Heart left ventricle (tissue), 13 donors: ENCODE data around the gene DNPEP.

Source experiments
- POLR2A ChIP-seq, 2 donors: fragments of 450-650 bp; IDR thresholded peaks; one replicate each; pipeline ENCODE4 v1.6.1; 2017; ENCODE audit warnings: antibody characterized with exemption in 2 of 2, mild to moderate bottlenecking in 2 of 2, moderate library complexity in 2 of 2
- TF ChIP-seq, protein P1 (sequence below), 12 donors: fragments of 200-600 bp; sonication (generic) in 4 of 12; IDR thresholded peaks; one replicate each; pipeline versions ENCODE4 v1.5.0 to v1.8.0; 2018 to 2022; ENCODE audit warnings: antibody characterized with exemption in 12 of 12, mild to moderate bottlenecking in 5 of 12
- donor health status: ischemic (EF 13 %, LVEDD 7.1; RV severe dilation, severe dysfunction).
- donor health status: DM: no; HTN: yes; CAD: no.
- donor health status: DM: no; HTN: no; CAD: no.
- donor health status: ischemic (EF 25% LVEDD 6.9; RV normal size, moderate dysfunction).
- donor health status: ischemic (EF 25% LVEDD 5.7; RV mildly dilated, moderate dysfunction).
- donor health status: ischemic (EF 35%, LVEDD 5.7; RV mildly dilated, moderate dysfunction).
- donor health status: nonischemic (EF 11% LVEDD 7.7; RV severe dilation, severe dysfunction).
- donor health status: DM: yes; HTN: yes; CAD: no.
- donor health status: PGD.
- donor health status: ischemic (EF 29% LVEDD 5.4; RV normal size, mild dysfunction).
- donor health status: nonischemic (EF 23%, LVEDD 6.1; RV moderate dilation, normal function).

DNA sequence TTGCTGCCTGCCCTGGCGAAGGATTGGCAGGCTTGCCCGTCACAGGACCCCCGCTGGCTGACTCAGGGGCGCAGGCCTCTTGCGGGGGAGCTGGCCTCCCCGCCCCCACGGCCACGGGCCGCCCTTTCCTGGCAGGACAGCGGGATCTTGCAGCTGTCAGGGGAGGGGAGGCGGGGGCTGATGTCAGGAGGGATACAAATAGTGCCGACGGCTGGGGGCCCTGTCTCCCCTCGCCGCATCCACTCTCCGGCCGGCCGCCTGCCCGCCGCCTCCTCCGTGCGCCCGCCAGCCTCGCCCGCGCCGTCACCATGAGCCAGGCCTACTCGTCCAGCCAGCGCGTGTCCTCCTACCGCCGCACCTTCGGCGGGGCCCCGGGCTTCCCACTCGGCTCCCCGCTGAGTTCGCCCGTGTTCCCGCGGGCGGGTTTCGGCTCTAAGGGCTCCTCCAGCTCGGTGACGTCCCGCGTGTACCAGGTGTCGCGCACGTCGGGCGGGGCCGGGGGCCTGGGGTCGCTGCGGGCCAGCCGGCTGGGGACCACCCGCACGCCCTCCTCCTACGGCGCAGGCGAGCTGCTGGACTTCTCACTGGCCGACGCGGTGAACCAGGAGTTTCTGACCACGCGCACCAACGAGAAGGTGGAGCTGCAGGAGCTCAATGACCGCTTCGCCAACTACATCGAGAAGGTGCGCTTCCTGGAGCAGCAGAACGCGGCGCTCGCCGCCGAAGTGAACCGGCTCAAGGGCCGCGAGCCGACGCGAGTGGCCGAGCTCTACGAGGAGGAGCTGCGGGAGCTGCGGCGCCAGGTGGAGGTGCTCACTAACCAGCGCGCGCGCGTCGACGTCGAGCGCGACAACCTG is 30.7 kb upstream of the DNPEP start, which contains the start of gene DES:
- TF ChIP-seq, protein P1, sequence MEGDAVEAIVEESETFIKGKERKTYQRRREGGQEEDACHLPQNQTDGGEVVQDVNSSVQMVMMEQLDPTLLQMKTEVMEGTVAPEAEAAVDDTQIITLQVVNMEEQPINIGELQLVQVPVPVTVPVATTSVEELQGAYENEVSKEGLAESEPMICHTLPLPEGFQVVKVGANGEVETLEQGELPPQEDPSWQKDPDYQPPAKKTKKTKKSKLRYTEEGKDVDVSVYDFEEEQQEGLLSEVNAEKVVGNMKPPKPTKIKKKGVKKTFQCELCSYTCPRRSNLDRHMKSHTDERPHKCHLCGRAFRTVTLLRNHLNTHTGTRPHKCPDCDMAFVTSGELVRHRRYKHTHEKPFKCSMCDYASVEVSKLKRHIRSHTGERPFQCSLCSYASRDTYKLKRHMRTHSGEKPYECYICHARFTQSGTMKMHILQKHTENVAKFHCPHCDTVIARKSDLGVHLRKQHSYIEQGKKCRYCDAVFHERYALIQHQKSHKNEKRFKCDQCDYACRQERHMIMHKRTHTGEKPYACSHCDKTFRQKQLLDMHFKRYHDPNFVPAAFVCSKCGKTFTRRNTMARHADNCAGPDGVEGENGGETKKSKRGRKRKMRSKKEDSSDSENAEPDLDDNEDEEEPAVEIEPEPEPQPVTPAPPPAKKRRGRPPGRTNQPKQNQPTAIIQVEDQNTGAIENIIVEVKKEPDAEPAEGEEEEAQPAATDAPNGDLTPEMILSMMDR (IDR thresholded peaks at IDR 0.05): no peak
- peak; percentile 25 to 84 for TF ChIP-seq POLR2A (IDR thresholded peaks at IDR 0.05)
